GM13976 (cell line): ENCODE data around the gene AICDA.
"Not testable (repeated sequence)": the region's sequence is repeated elsewhere in the genome, so short reads cannot be mapped to it uniquely, and the experiment has no call there.

Experiments used
- DNase-seq: peaks from one replicate; pipeline ENCODE4 v3.0.0; 2012; ENCODE audit warnings: low spot score
- CTCF ChIP-seq: IDR thresholded peaks from 2 replicates; pipeline ENCODE4 v1.5.1; 2012; ENCODE audit warnings: borderline replicate concordance, mild to moderate bottlenecking; ENCODE audit not compliant: insufficient read depth; ENCODE audit errors: extremely low read depth, missing control alignments, control extremely low read depth
- in situ Hi-C: fragments of 300-500 bp; cut with MboI; formaldehyde crosslinking; loops from one replicate; pipeline ENCODE4 v1.12.0; 2022; ENCODE audit warnings: low sequenced_read_pairs, mixed read lengths, inconsistent platforms; ENCODE audit not compliant: unreplicated experiment

Gene AICDA

GRCh38 chr12:8603286-8603685 lies 9.4 kb downstream of the AICDA start:
- DNase-seq = no peak
- TF ChIP-seq CTCF = no peak
- in situ Hi-C loops = no loop called here

- in situ Hi-C loops = no loop called here
- no peak for TF ChIP-seq CTCF
Measured at GRCh38 chr12:8596561-8596960, 16.1 kb downstream of the AICDA start.

GRCh38 chr12:8594072-8594471 lies 18.6 kb downstream of the AICDA start:
- DNase-seq = no peak
- in situ Hi-C loops = no loop called here
- no peak for TF ChIP-seq CTCF

More at GRCh38 chr12:8596561-8596960, 16.1 kb downstream of the AICDA start:
- no peak for DNase-seq

GRCh38 chr12:8593246-8593645 lies 19.4 kb downstream of the AICDA start:
- in situ Hi-C loops = no loop called here
- TF ChIP-seq CTCF = no peak

GRCh38 chr12:8590842-8591545 lies 21.7 kb downstream of the AICDA start:
- TF ChIP-seq CTCF = peak; percentile 32
- in situ Hi-C loops = no loop called here
- peak; percentile 80 for DNase-seq

More at GRCh38 chr12:8593246-8593645, 19.4 kb downstream of the AICDA start:
- no peak for DNase-seq

- no peak for TF ChIP-seq CTCF
- in situ Hi-C loops = no loop called here
- DNase-seq = no peak
Measured at GRCh38 chr12:8589679-8590078, 23.0 kb downstream of the AICDA start.

GRCh38 chr12:8584478-8584877 lies 28.2 kb downstream of the AICDA start:
- DNase-seq, in situ Hi-C loops: not testable (repeated sequence)
